Epithelial cell of proximal tubule (primary cell): Measurements from ENCODE around the gene DISP2. TPM values are rescaled to one million over a fixed set of nuclear protein-coding genes. Genes with fewer than 3 reads are reported as not detected.

Experiments used
- DNase-seq: peaks from one replicate; pipeline ENCODE4 v3.0.0-alpha.2; 2011; ENCODE audit warnings: low read depth
- H3K4me3 ChIP-seq: 2 replicates; pipeline ENCODE4 v1.5.1; 2011; ENCODE audit warnings: low read depth, mild to moderate bottlenecking, low read length
- CTCF ChIP-seq: conservative IDR thresholded peaks from 2 replicates; pipeline ENCODE4 v1.5.1; 2012; ENCODE audit warnings: low read depth, mild to moderate bottlenecking, low read length
- total RNA-seq: library from RNA; depleted of rRNA; stranded (reverse); fragments of >200 nt; gene quantifications from 2 replicates; pipeline ENCODE4 v1.2.3, GENCODE V29; 2015

The DISP2 gene
- total RNA-seq, 1 donor from 2014 or later = 0.40 TPM

GRCh38 chr15:40338041-40338657 is 19.9 kb upstream of the DISP2 start:
- peak overlapping the region; percentile 12 for H3K4me3 ChIP-seq
- TF ChIP-seq CTCF = peak; percentile 80
- DNase-seq = no peak

- peak overlapping the region; percentile 65 for H3K4me3 ChIP-seq
- DNase-seq = peak; percentile 45
- no peak for TF ChIP-seq CTCF
These were observed 18.9 kb upstream of the DISP2 start for GRCh38 chr15:40338921-40339620.

- peak overlapping the region; percentile 65 for H3K4me3 ChIP-seq
- TF ChIP-seq CTCF = peak; percentile 22
- no peak for DNase-seq
These were observed 18.4 kb upstream of the DISP2 start for GRCh38 chr15:40339621-40339945.

DNA sequence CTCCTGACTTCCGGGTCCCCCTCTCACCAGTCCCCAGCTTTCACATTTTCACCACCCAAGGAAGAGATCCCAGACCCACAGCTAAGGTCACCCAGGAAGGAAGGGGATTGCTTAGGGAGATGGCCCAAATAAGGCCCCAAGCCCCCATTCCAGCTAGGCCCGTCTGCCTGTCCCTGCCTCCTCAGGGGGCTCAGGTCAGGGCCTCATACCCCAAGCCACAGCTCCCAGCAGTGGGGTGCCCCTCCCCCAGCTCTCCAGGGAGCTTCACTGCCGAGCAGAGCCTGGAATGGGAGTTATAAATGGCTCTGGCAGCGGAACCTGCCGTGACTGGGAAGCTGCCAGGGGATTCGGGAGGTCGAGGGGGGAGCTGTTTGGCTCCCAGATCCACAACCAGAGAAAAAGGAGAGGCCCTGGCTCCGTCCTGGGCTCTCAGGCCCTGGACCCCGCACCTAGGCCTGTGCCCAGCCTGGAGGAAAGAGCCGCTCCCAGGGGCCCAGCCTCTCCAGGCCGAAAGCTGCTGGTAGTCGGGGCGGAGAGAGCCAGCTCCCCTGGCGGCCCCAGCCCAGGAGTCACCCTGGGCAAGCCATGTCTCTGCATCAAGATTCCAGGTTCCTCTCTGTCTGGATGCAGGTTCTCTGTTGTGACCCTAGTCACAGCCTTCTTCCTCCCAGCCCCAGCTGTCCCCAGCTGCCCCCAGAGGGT is 17.8 kb upstream of the DISP2 start:
- peak overlapping the region; percentile 65 for H3K4me3 ChIP-seq
- DNase-seq = no peak
- TF ChIP-seq CTCF = no peak

GRCh38 chr15:40340740-40341400 is 17.1 kb upstream of the DISP2 start, which contains the start of gene CCDC9B:
CCDC9B (minus strand) TSS chr15:40340939; CDS start chr15:40340819, 120 bp downstream.
- H3K4me3 ChIP-seq = peak within 1 kb of the TSS; percentile 65
- no peak for DNase-seq
- no peak for TF ChIP-seq CTCF

- TF ChIP-seq CTCF = no peak
- no peak overlapping the region for H3K4me3 ChIP-seq
- no peak for DNase-seq
These were observed 15.4 kb upstream of the DISP2 start for GRCh38 chr15:40342416-40343320.
